HG03108 (cell line): ENCODE measurements around the gene ATRX.
"Not testable (repeated sequence)": the region's sequence is repeated elsewhere in the genome, so short reads cannot be mapped to it uniquely, and the experiment has no call there.

ENCODE experiments used
- ATAC-seq: cut with Tn5 transposase; IDR thresholded peaks from one replicate; pipeline ENCODE4 v1.9.1; 2021; ENCODE audit warnings: moderate library complexity; ENCODE audit not compliant: unreplicated experiment

The ATRX gene

GRCh38 chrX:77742788-77743476, 43.1 kb downstream of the ATRX start:
- no peak for ATAC-seq

GRCh38 chrX:77740376-77740905, 45.6 kb downstream of the ATRX start:
- no peak for ATAC-seq

DNA sequence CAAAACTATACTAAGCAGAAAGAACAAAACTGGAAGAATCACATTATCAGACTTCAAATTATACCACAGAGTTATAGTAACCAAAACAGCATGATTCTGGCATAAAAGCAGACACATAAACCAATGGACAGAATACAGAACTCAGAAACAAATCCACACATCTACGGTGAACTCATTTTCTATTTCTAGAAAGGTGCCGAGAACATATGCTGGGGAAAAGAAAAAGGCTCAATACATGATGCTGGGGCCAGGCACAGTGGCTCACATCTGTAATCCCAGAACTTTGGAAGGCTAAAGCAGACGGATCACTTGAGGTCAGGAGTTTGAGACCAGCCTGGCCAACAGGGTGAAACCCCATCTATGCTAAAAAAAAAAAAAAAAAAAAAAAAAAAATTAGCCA, 52.7 kb downstream of the ATRX start:
- no peak for ATAC-seq

- ATAC-seq: no peak
Measured at GRCh38 chrX:77731821-77732419, 54.1 kb downstream of the ATRX start.

DNA sequence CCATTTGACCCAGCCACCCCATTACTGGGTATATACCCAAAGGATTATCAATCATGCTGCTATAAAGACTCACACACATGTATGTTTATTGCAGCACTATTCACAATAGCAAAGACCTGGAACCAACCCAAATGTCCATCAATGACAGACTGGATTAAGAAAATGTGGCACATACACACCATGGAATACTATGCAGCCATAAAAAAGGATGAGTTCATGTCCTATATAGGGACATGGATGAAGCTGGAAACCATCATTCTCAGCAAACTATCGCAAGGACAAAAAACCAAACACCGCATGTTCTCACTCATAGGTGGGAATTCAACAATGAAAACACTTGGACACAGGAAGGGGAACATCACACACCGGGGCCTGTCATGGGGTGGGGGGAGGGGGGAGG, 59.9 kb downstream of the ATRX start:
- ATAC-seq: not testable (repeated sequence)

- no peak for ATAC-seq
Measured at GRCh38 chrX:77723681-77724080, 62.3 kb downstream of the ATRX start.

GRCh38 chrX:77719388-77719787, 66.6 kb downstream of the ATRX start:
- no peak for ATAC-seq

- no peak for ATAC-seq
Measured at GRCh38 chrX:77704881-77705280, 81.1 kb downstream of the ATRX start.

GRCh38 chrX:77698242-77698641, 87.8 kb downstream of the ATRX start:
- ATAC-seq: no peak

DNA sequence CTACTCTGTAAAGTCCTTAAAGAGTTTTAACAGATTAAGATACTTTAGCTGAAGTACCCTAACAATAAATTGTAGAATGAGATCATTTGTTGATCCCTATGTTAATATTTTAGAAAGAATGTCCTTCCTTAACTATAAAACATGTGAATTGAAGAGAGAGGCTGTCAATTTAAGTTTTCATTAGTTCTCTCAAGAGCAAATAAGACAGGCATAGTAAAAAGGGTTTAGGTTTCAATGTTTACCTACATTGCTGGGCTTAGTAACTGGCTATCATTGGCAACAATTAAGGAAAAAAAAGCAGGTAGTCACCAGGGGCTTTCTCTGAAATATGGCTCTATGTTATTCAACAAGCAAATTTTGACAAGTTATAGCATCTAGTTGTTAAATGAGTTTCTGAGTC, 91.5 kb downstream of the ATRX start:
- no peak for ATAC-seq

- peak; percentile 46 for ATAC-seq
Measured at GRCh38 chrX:77693594-77693993, 92.4 kb downstream of the ATRX start.

- no peak for ATAC-seq
Measured at GRCh38 chrX:77691916-77692315, 94.1 kb downstream of the ATRX start.

GRCh38 chrX:77689376-77689775, 96.6 kb downstream of the ATRX start:
- no peak for ATAC-seq

GRCh38 chrX:77685683-77686082, 100.3 kb downstream of the ATRX start:
- ATAC-seq: not testable (repeated sequence)

DNA sequence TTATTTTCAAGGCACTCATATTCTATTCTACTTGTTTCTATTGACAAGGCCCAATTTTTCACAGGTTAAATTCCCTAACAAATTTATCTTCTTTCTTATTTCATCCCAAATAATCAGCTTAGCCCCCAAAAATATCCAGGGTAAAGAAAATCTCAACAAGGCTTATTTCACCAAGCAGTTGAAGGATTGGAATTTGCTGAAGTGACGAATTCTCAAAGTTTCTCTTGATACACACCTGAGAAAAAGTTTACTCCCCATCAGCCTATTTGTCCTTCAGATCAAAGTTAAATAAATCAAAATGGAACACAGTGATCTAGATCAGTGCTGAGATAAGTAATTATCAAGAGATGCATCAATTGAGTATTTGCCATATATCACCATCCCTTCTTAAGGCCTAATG, 106.9 kb downstream of the ATRX start:
- ATAC-seq: no peak

DNA sequence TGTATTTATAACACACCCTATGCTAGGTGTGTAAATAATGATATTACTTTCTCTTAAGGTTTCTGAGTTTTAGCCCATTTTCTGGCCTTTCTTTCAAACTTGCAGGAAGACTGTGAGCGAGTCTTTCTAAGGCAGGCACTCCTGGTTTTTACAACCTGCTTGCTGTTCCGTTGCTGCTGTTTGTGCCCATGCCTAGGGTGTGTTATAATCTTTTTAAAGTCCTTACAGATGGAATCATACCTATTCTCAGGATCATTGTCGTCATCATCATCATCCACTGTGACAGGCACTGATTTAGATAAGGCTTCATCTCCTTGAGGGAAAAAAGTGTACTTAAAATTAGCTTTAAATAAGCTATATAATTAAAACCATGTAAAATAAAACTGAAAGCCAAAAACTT, 110.0 kb downstream of the ATRX start:
- ATAC-seq: no peak

DNA sequence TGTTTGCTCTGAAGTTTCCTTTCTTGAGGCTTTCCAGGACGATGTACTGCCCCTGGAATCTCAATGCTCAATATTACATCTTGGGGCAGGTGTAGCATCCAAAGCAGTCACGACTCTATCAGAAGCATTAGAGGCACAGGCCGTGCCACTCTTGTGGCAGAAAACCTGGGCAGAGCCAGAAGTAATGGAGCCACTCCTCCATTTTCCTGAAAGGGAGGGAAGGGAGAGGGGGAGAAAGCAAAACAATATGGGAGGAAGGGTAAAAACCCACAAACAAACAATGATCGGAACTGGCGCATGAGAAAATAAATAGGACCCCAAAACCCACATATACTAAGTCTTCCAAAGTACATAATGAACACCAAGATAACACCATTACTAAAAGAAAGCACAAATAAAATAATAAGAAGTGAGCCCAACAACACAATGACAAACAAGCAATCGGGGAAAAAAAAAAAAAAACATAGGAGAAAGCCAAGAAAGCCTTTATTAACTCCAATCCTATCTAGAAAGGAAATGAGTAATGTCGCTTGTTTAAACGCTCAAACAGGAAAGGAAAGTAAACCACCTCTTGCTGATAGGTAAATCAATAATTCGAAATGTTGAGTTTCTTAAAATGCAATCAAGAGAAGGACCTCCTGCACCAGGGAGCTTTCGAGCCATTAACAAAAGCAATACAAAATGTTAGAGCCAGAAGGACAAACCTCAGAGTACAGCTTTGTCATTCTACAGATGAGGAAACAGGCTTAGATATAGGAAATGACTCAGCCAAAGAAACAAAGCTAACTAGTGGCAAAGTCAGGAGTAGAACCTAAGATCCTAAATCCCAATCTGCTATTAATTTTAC, 117.4 kb downstream of the ATRX start:
- ATAC-seq: no peak

DNA sequence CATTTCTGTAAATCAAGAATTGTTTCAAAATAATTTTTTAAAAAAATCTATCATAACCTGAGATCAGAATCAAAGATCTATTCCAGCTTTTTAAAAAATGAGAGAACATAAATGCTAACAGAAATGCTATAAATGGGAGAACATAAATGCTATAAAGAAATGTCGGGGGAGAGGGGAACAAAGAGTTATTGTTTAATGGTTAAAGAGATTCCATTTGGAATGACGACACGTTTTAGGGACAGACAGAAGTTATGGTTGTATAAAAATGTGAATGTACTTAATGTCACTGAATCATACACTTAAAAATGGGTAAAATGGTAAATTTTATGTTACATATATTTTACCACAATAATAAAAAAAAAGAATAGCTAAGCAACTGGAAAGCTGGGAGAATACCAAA, 127.1 kb downstream of the ATRX start:
- ATAC-seq: no peak

DNA sequence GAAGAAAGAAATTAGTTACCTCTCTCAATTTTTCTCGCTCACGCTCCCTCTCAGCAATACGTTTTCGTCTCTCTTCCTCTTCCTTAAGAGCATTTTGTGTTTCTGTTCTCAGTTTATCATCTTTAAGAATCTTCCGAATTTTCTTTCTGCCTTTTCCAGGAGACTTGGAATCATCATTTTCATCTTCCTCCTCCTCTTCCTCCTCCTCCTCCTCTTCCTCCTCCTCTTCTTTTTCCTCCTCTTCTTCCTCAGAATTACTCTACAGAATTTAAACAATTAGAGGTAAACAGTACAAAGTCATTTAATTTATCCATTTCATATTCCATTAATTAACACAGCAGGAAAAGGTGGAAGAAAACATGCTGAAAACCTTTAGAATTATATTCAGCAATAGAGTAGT, 133.9 kb downstream of the ATRX start:
- no peak for ATAC-seq

DNA sequence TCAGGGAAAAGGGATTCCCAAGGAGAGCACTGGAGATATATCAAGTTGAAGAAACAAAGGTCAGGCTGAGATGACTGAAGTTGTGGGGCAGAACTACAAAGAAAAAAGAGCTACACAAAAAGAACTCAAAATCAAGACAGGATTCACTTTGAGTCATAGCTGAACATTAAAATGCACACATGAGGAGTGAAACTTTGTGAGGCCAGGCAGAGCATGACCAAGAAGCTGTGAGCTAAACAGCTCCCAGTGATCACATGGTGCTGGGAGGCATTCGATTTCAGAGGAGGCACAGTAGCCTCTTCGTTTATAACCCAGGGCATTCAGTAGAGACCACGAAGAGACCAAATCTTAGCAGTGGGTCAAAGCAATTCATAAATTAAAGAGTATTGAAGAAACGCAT, 145.3 kb downstream of the ATRX start:
- ATAC-seq: no peak

DNA sequence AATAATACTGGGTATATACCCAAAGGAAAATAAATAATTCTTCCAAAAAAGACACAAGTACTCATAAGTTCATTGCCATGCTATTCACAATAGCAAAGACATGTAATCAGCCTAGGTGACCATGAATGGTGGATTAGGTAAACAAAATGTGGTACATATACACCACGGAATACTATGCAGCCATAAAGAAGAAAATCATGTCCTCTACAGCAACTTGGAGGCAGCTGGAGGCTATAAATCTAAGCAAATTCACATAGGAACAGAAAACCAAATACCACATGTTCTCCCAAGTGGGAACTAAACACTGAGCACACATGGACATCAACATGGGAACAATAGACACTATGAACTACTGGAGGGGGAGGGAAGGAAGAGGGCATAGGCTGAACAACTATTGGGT, 146.2 kb downstream of the ATRX start:
- ATAC-seq: no peak

GRCh38 chrX:77638397-77638796, 147.6 kb downstream of the ATRX start:
- ATAC-seq: no peak
